Right ventricle myocardium superior (tissue), 1 donor: Measurements from ENCODE around the gene RASAL3. TPM values are rescaled to one million over a fixed set of nuclear protein-coding genes. Genes with fewer than 3 reads are reported as not detected.
A peak's percentile ranks its signal among the peaks of the same experiment; 100 is the strongest.

Source experiments
- ATAC-seq: fragments of 200-7000 bp; cut with Tn5 transposase; one replicate; pipeline ENCODE4 v1.9.1; 2020; ENCODE audit warnings: mild to moderate bottlenecking; ENCODE audit not compliant: poor library complexity
- DNase-seq: peaks from one replicate; pipeline ENCODE4 v3.0.0-alpha.2; 2020
- intact Hi-C: fragments of 100-400 bp; cut with DNase I; formaldehyde crosslinking; loops from one replicate; pipeline ENCODE4 v1.11.2; 2022
- total RNA-seq: library from RNA; stranded (reverse); fragmentation: NEBNext Ultra II Directional; extraction: Animal tissue kit (Norgen Biotek cat#: 25700); gene quantifications from one replicate; pipeline ENCODE4 v1.2.1, GENCODE V29; 2021
- donor health status: DM: no; HTN: yes; CAD: no; lungs with severe emphysema.

RASAL3 gene
- total RNA-seq, 1 donor from 2014 or later, result 0.65 TPM

- intact Hi-C loops, result loop anchor here (5.0 kb wide), 1 partner anchor 104 kb away; no protein-coding TSS in a partner anchor
- no peak for DNase-seq
- peak; percentile 44 for ATAC-seq
Observed at GRCh38 chr19:15453091-15453578, 11.2 kb downstream of the RASAL3 start.

- ATAC-seq (peak; percentile 74), DNase-seq (peak; percentile 94)
- intact Hi-C loops, result loop anchor here (5.0 kb wide), 1 partner anchor 105 kb away; no protein-coding TSS in a partner anchor
Observed at GRCh38 chr19:15452111-15453047, 12.0 kb downstream of the RASAL3 start.

- DNase-seq (no peak), ATAC-seq (no peak)
- intact Hi-C loops, result loop anchor here (5.0 kb wide), 1 partner anchor 107 kb away; no protein-coding TSS in a partner anchor
Observed at GRCh38 chr19:15450528-15450890, 13.8 kb downstream of the RASAL3 start.

GRCh38 chr19:15449620-15450527 lies 14.5 kb downstream of the RASAL3 start, which contains the start of gene WIZ:
Gene WIZ (minus strand): TSS chr19:15449956. CDS start chr19:15448307, 1,649 bp downstream.
- intact Hi-C loops, result loop anchor here (5.0 kb wide), 1 partner anchor 107 kb away; no protein-coding TSS in a partner anchor
- ATAC-seq, result peak; percentile 19
- peak; percentile 93 for DNase-seq

- ATAC-seq (no peak), DNase-seq (no peak)
- intact Hi-C loops, result no loop called here
Observed at GRCh38 chr19:15448778-15449619, 15.3 kb downstream of the RASAL3 start.

GRCh38 chr19:15448044-15448777 lies 16.1 kb downstream of the RASAL3 start:
- ATAC-seq (no peak), DNase-seq (no peak)
- intact Hi-C loops, result no loop called here

- ATAC-seq, result no peak
- DNase-seq, result no peak
- intact Hi-C loops, result no loop called here
Observed at GRCh38 chr19:15447057-15447456, 17.3 kb downstream of the RASAL3 start.

GRCh38 chr19:15445807-15446376 lies 18.5 kb downstream of the RASAL3 start:
- intact Hi-C loops, result no loop called here
- peak; percentile 75 for ATAC-seq
- DNase-seq, result peak; percentile 79

- no peak for ATAC-seq
- DNase-seq, result no peak
- intact Hi-C loops, result no loop called here
Observed at GRCh38 chr19:15445227-15445605, 19.1 kb downstream of the RASAL3 start.

GRCh38 chr19:15444505-15445226 lies 19.7 kb downstream of the RASAL3 start:
- DNase-seq (no peak), ATAC-seq (peak; percentile 27)
- intact Hi-C loops, result no loop called here

- intact Hi-C loops, result no loop called here
- ATAC-seq (peak; percentile 67), DNase-seq (peak; percentile 78)
Observed at GRCh38 chr19:15443838-15444237, 20.5 kb downstream of the RASAL3 start.

GRCh38 chr19:15443325-15443724 lies 21.0 kb downstream of the RASAL3 start:
- ATAC-seq, result no peak
- intact Hi-C loops, result no loop called here
- DNase-seq, result no peak

GRCh38 chr19:15442142-15442920 lies 22.0 kb downstream of the RASAL3 start:
- DNase-seq, result no peak
- ATAC-seq, result no peak
- intact Hi-C loops, result no loop called here

GRCh38 chr19:15441317-15441716 lies 23.0 kb downstream of the RASAL3 start:
- DNase-seq (no peak), ATAC-seq (no peak)
- intact Hi-C loops, result no loop called here

- no peak for DNase-seq
- intact Hi-C loops, result no loop called here
Observed at GRCh38 chr19:15439821-15440641, 24.3 kb downstream of the RASAL3 start.

More at GRCh38 chr19:15439821-15440641, 24.3 kb downstream of the RASAL3 start:
- ATAC-seq, result no peak
